H1 (cell line): ENCODE results near the gene MTMR10. TPM values are rescaled to one million over a fixed set of nuclear protein-coding genes. Genes with fewer than 3 reads are reported as not detected.

Experiments used
- CTCF ChIA-PET: fragments of 300-600 bp; sonication (Branson Sonifier 250); formaldehyde crosslinking; loops from one replicate; lab custom pipeline; 2021; ENCODE audit not compliant: partially characterized antibody; lab: Charles Lee
- POLR2A ChIA-PET: fragments of 300-600 bp; sonication (Branson Sonifier 250); formaldehyde crosslinking; loops from one replicate; lab custom pipeline; 2021; ENCODE audit warnings: inconsistent platforms; ENCODE audit not compliant: partially characterized antibody; lab: Charles Lee
- DNase-seq, 2 experiments: peaks; one replicate each; pipeline versions ENCODE4 v3.0.0 to v3.0.0-alpha.2; 2010 to 2022; ENCODE audit warnings: low spot score in 2 of 2, low read depth in 1 of 2, mixed read lengths in 1 of 2
- FAIRE-seq: peaks from 2 replicates; lab custom pipeline; 2011; peaks lifted over from hg19 to GRCh38; lab: Jason Lieb, UNC
- H2AFZ ChIP-seq: 2 replicates; pipeline ENCODE4 v1.8.1; 2012; ENCODE audit warnings: low read length, inconsistent platforms
- H2AK5ac ChIP-seq: 2 replicates; pipeline ENCODE4 v1.6.1; 2013; ENCODE audit warnings: low read depth, low read length
- H2BK120ac ChIP-seq: replicated peaks from 2 replicates; pipeline ENCODE3; 2013; ENCODE audit warnings: low read depth, low read length, inconsistent platforms
- H2BK12ac ChIP-seq: 2 replicates; pipeline ENCODE4 v1.6.1; 2013; ENCODE audit warnings: low read depth, low read length
- H2BK15ac ChIP-seq: 2 replicates; pipeline ENCODE4 v1.6.1; 2013; ENCODE audit warnings: low read length
- H2BK20ac ChIP-seq: 2 replicates; pipeline ENCODE4 v1.6.1; 2013; ENCODE audit warnings: low read length
- H2BK5ac ChIP-seq: 2 replicates; pipeline ENCODE4 v1.6.1; 2013; ENCODE audit warnings: low read depth, low read length
- H3K14ac ChIP-seq: 2 replicates; pipeline ENCODE4 v1.6.1; 2013; ENCODE audit warnings: inconsistent platforms; ENCODE audit not compliant: insufficient read length
- H3K18ac ChIP-seq: 2 replicates; pipeline ENCODE4 v1.6.1; 2013; ENCODE audit warnings: low read length; ENCODE audit errors: extremely low read depth
- H3K23ac ChIP-seq: 2 replicates; pipeline ENCODE4 v1.6.1; 2013; ENCODE audit warnings: inconsistent platforms; ENCODE audit not compliant: insufficient read length
- H3K23me2 ChIP-seq: 2 replicates; pipeline ENCODE4 v1.6.1; 2013; ENCODE audit warnings: low read depth, low read length
- H3K27ac ChIP-seq: 2 replicates; pipeline ENCODE4 v1.6.1; 2011; ENCODE audit warnings: low read depth, low read length, inconsistent platforms
- H3K27me3 ChIP-seq, 4 experiments: replicated peaks in 1 of 4; 1 replicate in 1 of 4; 2 replicates in 3 of 4; pipeline versions ENCODE4 v1.6.1 to v1.8.1; 2011 to 2013; ENCODE audit warnings: low read length in 3 of 4, mild to moderate bottlenecking in 3 of 4, inconsistent platforms in 2 of 4, mixed read lengths in 2 of 4, moderate library complexity in 1 of 4; ENCODE audit not compliant: control insufficient read depth in 3 of 4, insufficient read depth in 3 of 4; ENCODE audit errors: extremely low read depth in 1 of 4
- H3K36me3 ChIP-seq, 4 experiments: 2 replicates each; pipeline versions ENCODE4 v1.6.1 to v1.8.1; 2011 to 2013; ENCODE audit warnings: mild to moderate bottlenecking in 4 of 4, low read length in 3 of 4, moderate library complexity in 2 of 4, control low read depth in 1 of 4, inconsistent platforms in 1 of 4; ENCODE audit not compliant: insufficient read depth in 4 of 4, control insufficient read depth in 2 of 4
- H3K4ac ChIP-seq: replicated peaks from 2 replicates; pipeline ENCODE3; 2013; ENCODE audit warnings: low read length, low read depth, mixed read lengths, inconsistent platforms; ENCODE audit not compliant: insufficient read length
- H3K4me1 ChIP-seq, 4 experiments: replicated peaks in 1 of 4; 1 replicate in 1 of 4; 2 replicates in 3 of 4; pipeline versions ENCODE4 v1.6.1 to v1.8.1; 2011 to 2013; ENCODE audit warnings: low read length in 3 of 4, inconsistent platforms in 2 of 4, mixed read lengths in 1 of 4; ENCODE audit not compliant: insufficient read depth in 4 of 4, control insufficient read depth in 3 of 4
- H3K4me2 ChIP-seq, 2 experiments: 2 replicates each; pipeline versions ENCODE4 v1.6.1 to v1.8.1; 2011 to 2013; ENCODE audit warnings: low read depth in 2 of 2, low read length in 2 of 2, control low read depth in 1 of 2, inconsistent platforms in 1 of 2, mild to moderate bottlenecking in 1 of 2; ENCODE audit not compliant: insufficient read depth in 1 of 2
- H3K4me3 ChIP-seq, 4 experiments: fragments of 200-600, 300-600 bp in 1 of 4; sonication (generic), shearing (Covaris generic), sonication (Bioruptor Twin) in 1 of 4; 2 replicates each; pipeline versions ENCODE4 v1.5.1 to v1.8.1; 2011 to 2016; ENCODE audit warnings: low read length in 4 of 4, low read depth in 3 of 4, control low read depth in 2 of 4, inconsistent platforms in 2 of 4, mild to moderate bottlenecking in 2 of 4, mixed read lengths in 1 of 4, moderate library complexity in 1 of 4; ENCODE audit not compliant: insufficient read depth in 2 of 4; ENCODE audit errors: extremely low read depth in 1 of 4
- H3K56ac ChIP-seq: replicated peaks from 2 replicates; pipeline ENCODE3; 2013; ENCODE audit warnings: low read depth, mild to moderate bottlenecking, mixed read lengths, low read length, inconsistent platforms; ENCODE audit not compliant: insufficient read length
- H3K79me1 ChIP-seq: 2 replicates; pipeline ENCODE4 v1.6.1; 2013; ENCODE audit warnings: low read depth, low read length, control low read depth
- H3K79me2 ChIP-seq, 2 experiments: 2 replicates each; pipeline versions ENCODE4 v1.6.1 to v1.8.1; 2012 to 2013; ENCODE audit warnings: low read length in 2 of 2, mild to moderate bottlenecking in 2 of 2, inconsistent platforms in 1 of 2; ENCODE audit not compliant: insufficient read depth in 2 of 2, control insufficient read depth in 1 of 2
- H3K9ac ChIP-seq, 4 experiments: replicated peaks in 1 of 4; 1 replicate in 1 of 4; 2 replicates in 3 of 4; pipeline versions ENCODE4 v1.6.1 to v1.8.1; 2011 to 2013; ENCODE audit warnings: low read depth in 3 of 4, low read length in 3 of 4, control low read depth in 2 of 4, mild to moderate bottlenecking in 2 of 4, moderate library complexity in 2 of 4, inconsistent platforms in 1 of 4; ENCODE audit errors: extremely low read depth in 1 of 4
- H3K9me3 ChIP-seq, 2 experiments: 2 replicates each; pipeline versions ENCODE4 v1.6.1 to v1.8.1; 2012 to 2013; ENCODE audit warnings: mild to moderate bottlenecking in 2 of 2, moderate library complexity in 2 of 2, control low read depth in 1 of 2, inconsistent platforms in 1 of 2, low read depth in 1 of 2, low read length in 1 of 2, mixed read lengths in 1 of 2; ENCODE audit not compliant: insufficient read depth in 2 of 2
- H4K20me1 ChIP-seq, 2 experiments: replicated peaks in 1 of 2; 2 replicates each; pipeline versions ENCODE3 to v1.8.1; 2011 to 2013; ENCODE audit warnings: inconsistent platforms in 2 of 2, low read length in 2 of 2, mild to moderate bottlenecking in 1 of 2; ENCODE audit not compliant: insufficient read depth in 2 of 2, control insufficient read depth in 1 of 2
- H4K5ac ChIP-seq: 2 replicates; pipeline ENCODE4 v1.6.1; 2013; ENCODE audit warnings: low read length, low read depth, mixed read lengths, inconsistent platforms; ENCODE audit not compliant: insufficient read length
- H4K8ac ChIP-seq: 2 replicates; pipeline ENCODE4 v1.8.0; 2013; ENCODE audit warnings: mild to moderate bottlenecking, moderate library complexity, low read length, inconsistent platforms; ENCODE audit not compliant: insufficient read depth; ENCODE audit errors: extremely low read depth
- H4K91ac ChIP-seq: replicated peaks from 2 replicates; pipeline ENCODE3; 2013; ENCODE audit warnings: low read length, mixed read lengths, inconsistent platforms; ENCODE audit not compliant: insufficient read length
- ASH2L ChIP-seq: fragments of 200-600, 300-600 bp; sonication (generic); IDR thresholded peaks from one replicate; pipeline ENCODE4 v1.7.1; 2017; ENCODE audit warnings: low read length
- GABPA ChIP-seq: IDR thresholded peaks from 2 replicates; pipeline ENCODE4 v1.6.1; 2011; ENCODE audit warnings: mild to moderate bottlenecking, low read length, moderate library complexity, borderline replicate concordance; ENCODE audit not compliant: insufficient read depth
- JUN ChIP-seq: IDR thresholded peaks from 2 replicates; pipeline ENCODE4 v1.6.1; 2011; ENCODE audit warnings: low read depth, mild to moderate bottlenecking, improper control_type of control experiment, low read length
- MAFK ChIP-seq: IDR thresholded peaks from 2 replicates; pipeline ENCODE4 v1.6.1; 2012; ENCODE audit warnings: low read depth, mild to moderate bottlenecking, improper control_type of control experiment, low read length
- NRF1 ChIP-seq: IDR thresholded peaks from 2 replicates; pipeline ENCODE4 v1.6.1; 2011; ENCODE audit warnings: mild to moderate bottlenecking, low read depth, low read length, improper control_type of control experiment
- SAP30 ChIP-seq: fragments of 300-600 bp; sonication (generic); IDR thresholded peaks from 2 replicates; pipeline ENCODE4 v1.7.1; 2012; ENCODE audit warnings: low read length, moderate library complexity, mild to moderate bottlenecking, inconsistent platforms; ENCODE audit not compliant: insufficient read depth, insufficient replicate concordance
- SP1 ChIP-seq: IDR thresholded peaks from 2 replicates; pipeline ENCODE4 v1.6.1; 2011; ENCODE audit warnings: low read depth, low read length
- WGBS, 2 experiments: shearing (Covaris generic) in 1 of 2; methylation state at CpG; one replicate each; pipeline versions ENCODE4 v1.1.6 to v1.1.7; 2013 to 2015; ENCODE audit warnings: low lambda C conversion rate in 2 of 2, mixed read lengths in 2 of 2, inconsistent platforms in 1 of 2, low coverage in 1 of 2, missing lambda C conversion rate in 1 of 2; ENCODE audit not compliant: insufficient replicate concordance in 2 of 2, insufficient coverage in 1 of 2, insufficient read length in 1 of 2; ENCODE audit errors: extremely low coverage in 1 of 2, missing lambda C conversion rate in 1 of 2; 5-methylcytosine and 5-hydroxymethylcytosine counted together
- polyA plus RNA-seq, 7 experiments: library from polyadenylated mRNA; depleted of rRNA in 3 of 7; stranded (reverse) in 5 of 7; unstranded in 2 of 7; fragments of >200 nt in 5 of 7; fragments of 200-250 nt in 2 of 7; gene quantifications; 1 replicate in 5 of 7; 2 replicates in 1 of 7; 4 replicates in 1 of 7; pipeline versions ENCODE4 v1.2.1 to v1.2.3, GENCODE V29; 2011 to 2013; ENCODE audit warnings: missing spikeins in 2 of 7, mixed read lengths in 2 of 7
- total RNA-seq: library from RNA; stranded (reverse); fragmentation: NEBNext Ultra II Directional; extraction: Animal tissue kit (Norgen Biotek cat#: 25700); gene quantifications from 2 replicates; pipeline ENCODE4 v1.2.1, GENCODE V29; 2021
- TF ChIP-seq, protein P1 (sequence below): IDR thresholded peaks from 2 replicates; pipeline ENCODE4 v1.6.1; 2012; ENCODE audit warnings: low read length, inconsistent platforms
- TF ChIP-seq, protein P2 (sequence below): IDR thresholded peaks from 2 replicates; pipeline ENCODE4 v1.6.1; 2012; ENCODE audit warnings: inconsistent platforms

Gene MTMR10
- total and polyA plus RNA-seq, 2 of the 8 experiments (the other 6 are each of a cell fraction or from before 2014, with no cell fraction given): 3.8 to 13.1 TPM

DNA sequence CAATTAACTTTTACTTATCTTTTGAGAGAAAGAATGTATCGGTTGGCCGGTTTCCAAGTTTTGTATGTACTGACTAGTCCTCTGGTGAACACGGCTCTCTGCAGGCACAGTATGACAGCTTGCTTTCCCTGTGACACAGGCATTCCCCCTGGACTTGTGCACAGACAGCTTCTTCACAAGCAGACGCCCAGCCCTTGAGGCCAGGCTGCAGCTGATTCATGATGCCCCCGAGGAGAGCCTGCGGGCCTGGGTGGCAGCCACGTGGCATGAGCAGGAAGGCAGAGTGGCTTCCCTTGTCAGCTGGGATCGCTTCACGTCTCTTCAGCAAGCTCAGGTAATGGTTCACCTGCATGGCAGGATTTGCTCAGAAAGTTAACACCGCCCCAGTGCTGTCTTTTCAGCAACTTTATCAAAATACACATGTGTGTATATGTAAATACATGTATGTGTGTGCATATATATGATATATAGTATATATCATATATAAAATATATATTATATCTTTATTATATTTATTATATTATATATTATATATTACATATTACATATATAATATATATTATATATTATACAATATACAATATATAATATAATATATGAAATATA is 62.3 kb downstream of the MTMR10 start:
- no peak overlapping the region for H2BK12ac ChIP-seq
- no peak overlapping the region for H2BK120ac ChIP-seq
- no peaks in the 10 kb centered on the region for H3K79me2 ChIP-seq
- WGBS, 2 experiments: 95% methylated on average over 10 of the region's 10 CpGs; no CpG with 5 or more reads in 1 of the 2 experiments
- no peak overlapping the region for H3K23ac ChIP-seq
- no peak overlapping the region for H3K14ac ChIP-seq
- H3K27me3 ChIP-seq: no peaks in the 10 kb centered on the region
- no peak for DNase-seq
- H3K4ac ChIP-seq: no peak overlapping the region
- H3K4me2 ChIP-seq: no peak overlapping the region
- H3K56ac ChIP-seq: no peak overlapping the region
- H3K18ac ChIP-seq: no peak overlapping the region
- TF ChIP-seq SP1 (no peak), SAP30 (no peak), MAFK (no peak), NRF1 (no peak), GABPA (no peak), ASH2L (no peak), JUN (no peak)
- TF ChIP-seq, protein P1, sequence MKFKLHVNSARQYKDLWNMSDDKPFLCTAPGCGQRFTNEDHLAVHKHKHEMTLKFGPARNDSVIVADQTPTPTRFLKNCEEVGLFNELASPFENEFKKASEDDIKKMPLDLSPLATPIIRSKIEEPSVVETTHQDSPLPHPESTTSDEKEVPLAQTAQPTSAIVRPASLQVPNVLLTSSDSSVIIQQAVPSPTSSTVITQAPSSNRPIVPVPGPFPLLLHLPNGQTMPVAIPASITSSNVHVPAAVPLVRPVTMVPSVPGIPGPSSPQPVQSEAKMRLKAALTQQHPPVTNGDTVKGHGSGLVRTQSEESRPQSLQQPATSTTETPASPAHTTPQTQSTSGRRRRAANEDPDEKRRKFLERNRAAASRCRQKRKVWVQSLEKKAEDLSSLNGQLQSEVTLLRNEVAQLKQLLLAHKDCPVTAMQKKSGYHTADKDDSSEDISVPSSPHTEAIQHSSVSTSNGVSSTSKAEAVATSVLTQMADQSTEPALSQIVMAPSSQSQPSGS: no peak
- TF ChIP-seq, protein P2, sequence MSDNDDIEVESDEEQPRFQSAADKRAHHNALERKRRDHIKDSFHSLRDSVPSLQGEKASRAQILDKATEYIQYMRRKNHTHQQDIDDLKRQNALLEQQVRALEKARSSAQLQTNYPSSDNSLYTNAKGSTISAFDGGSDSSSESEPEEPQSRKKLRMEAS: no peak
- no peak overlapping the region for H2BK15ac ChIP-seq
- H3K4me1 ChIP-seq: peaks cover 0 to 2% (median under 1%) of the 10 kb centered on the region in 4 experiments; a peak in 3 of 7 replicates
- H3K27ac ChIP-seq: no peak overlapping the region
- H3K9me3 ChIP-seq: no peaks in the 10 kb centered on the region; a peak in 1 of 4 replicates
- no peak overlapping the region for H4K91ac ChIP-seq
- no peak overlapping the region for H4K5ac ChIP-seq
- FAIRE-seq: no peak
- ChIA-PET POLR2A (interaction anchor here (0.8 to 1.7 kb wide), 2 partner anchors 11 to 13 kb away, joined by 4 read pairs; no protein-coding TSS in a partner anchor), CTCF (interaction anchor here (1.0 kb wide), 1 partner anchor 10 kb away, joined by 3 read pairs; no protein-coding TSS in a partner anchor)
- H2BK20ac ChIP-seq: no peak overlapping the region
- H3K79me1 ChIP-seq: no peaks in the 10 kb centered on the region; the same call in 1 of the 2 replicates
- H4K8ac ChIP-seq: no peak overlapping the region
- H3K36me3 ChIP-seq: peaks cover 9 to 62% (median 48%) of the 10 kb centered on the region in 4 experiments
- no peaks in the 10 kb centered on the region for H4K20me1 ChIP-seq
- H3K4me3 ChIP-seq: no peak overlapping the region
- no peak overlapping the region for H3K9ac ChIP-seq
- no peaks in the 10 kb centered on the region for H3K23me2 ChIP-seq
- H2BK5ac ChIP-seq: no peak overlapping the region
- no peak overlapping the region for H2AFZ ChIP-seq
- no peak overlapping the region for H2AK5ac ChIP-seq
